Measurements from ENCODE around the gene OR12D2.
"Not testable (repeated sequence)": the region's sequence is repeated elsewhere in the genome, so short reads cannot be mapped to it uniquely, and the experiment has no call there.

GRCh38 chr6:29349348-29349747 is 46.1 kb upstream of the OR12D2 start:
- not testable (repeated sequence) for TF ChIP-seq CTCF, POLR2A (IDR thresholded peaks at IDR 0.05)

Data from lower leg skin (tissue), 3 donors.